HepG2 (cell line): ENCODE measurements around the gene GRK5. TPM values are rescaled to one million over a fixed set of nuclear protein-coding genes. Genes with fewer than 3 reads are reported as not detected.

Experiments
- HCFC1 ChIP-seq: fragments of 150-350 bp; IDR thresholded peaks from 2 replicates; pipeline ENCODE4 v1.6.1; 2014; ENCODE audit warnings: low read depth, low read length
- KAT7 ChIP-seq: IDR thresholded peaks from 2 replicates; pipeline ENCODE4 v1.6.1; 2018; ENCODE audit warnings: borderline replicate concordance, missing compliant biosample characterization
- MATR3 ChIP-seq: sonication (generic); formaldehyde crosslinking; IDR thresholded peaks from 2 replicates; pipeline ENCODE4 v1.4.0; 2020; ENCODE audit warnings: missing genetic modification reagents
- MZF1 ChIP-seq: sonication (generic); formaldehyde crosslinking; IDR thresholded peaks from 2 replicates; pipeline ENCODE4 v1.8.1; 2023; ENCODE audit warnings: mild to moderate bottlenecking, missing genetic modification reagents, borderline replicate concordance
- NRL ChIP-seq: sonication (generic); formaldehyde crosslinking; IDR thresholded peaks from 2 replicates; pipeline ENCODE4 v1.5.0; 2020; ENCODE audit warnings: missing genetic modification reagents, mild to moderate bottlenecking, moderate library complexity, borderline replicate concordance
- PHF8 ChIP-seq: sonication (generic); formaldehyde crosslinking; IDR thresholded peaks from 2 replicates; pipeline ENCODE4 v1.5.0; 2020; ENCODE audit warnings: missing genetic modification reagents
- TBP ChIP-seq: sonication (generic); formaldehyde crosslinking; IDR thresholded peaks from 2 replicates; pipeline ENCODE4 v1.5.0; 2020; ENCODE audit warnings: missing genetic modification reagents
- ZBTB3 ChIP-seq: sonication (generic); formaldehyde crosslinking; IDR thresholded peaks from 2 replicates; pipeline ENCODE4 v1.4.0; 2020; ENCODE audit warnings: low read depth, mild to moderate bottlenecking, moderate library complexity, missing genetic modification reagents, borderline replicate concordance
- ZBTB7B ChIP-seq: sonication (generic); formaldehyde crosslinking; IDR thresholded peaks from 2 replicates; pipeline ENCODE4 v1.4.0; 2020; ENCODE audit warnings: missing genetic modification reagents
- ZFAT ChIP-seq: sonication (generic); formaldehyde crosslinking; conservative IDR thresholded peaks from 2 replicates; pipeline ENCODE4 v1.8.1; 2023; ENCODE audit warnings: missing genetic modification reagents, inconsistent platforms
- ZNF468 ChIP-seq: sonication (generic); formaldehyde crosslinking; IDR thresholded peaks from 2 replicates; pipeline ENCODE4 v1.8.0; 2022; ENCODE audit warnings: mild to moderate bottlenecking, moderate library complexity, missing genetic modification reagents
- ZNF558 ChIP-seq: sonication (generic); formaldehyde crosslinking; IDR thresholded peaks from 2 replicates; pipeline ENCODE4 v1.9.0; 2022; ENCODE audit warnings: mild to moderate bottlenecking, missing genetic modification reagents, borderline replicate concordance
- ZSCAN29 ChIP-seq: sonication (generic); formaldehyde crosslinking; conservative IDR thresholded peaks from 2 replicates; pipeline ENCODE4 v1.4.0; 2020; ENCODE audit warnings: mild to moderate bottlenecking, missing genetic modification reagents
- polyA plus RNA-seq, 8 experiments: library from polyadenylated mRNA; depleted of rRNA in 3 of 8; stranded (reverse) in 7 of 8; unstranded in 1 of 8; fragments of >200 nt; fragmentation: Illumina TruSeq in 4 of 8; extraction: Trizol in 4 of 8; gene quantifications; 2 replicates each; pipeline versions ENCODE4 v1.2.1 to v1.2.3, GENCODE V29; 2011 to 2016; ENCODE audit warnings: low read depth in 4 of 8, missing spikeins in 1 of 8, mixed read lengths in 1 of 8; ENCODE audit not compliant: insufficient read depth in 1 of 8
- total RNA-seq, 5 experiments: library from RNA; depleted of rRNA; stranded (reverse); fragments of >200 nt; fragmentation: Illumina TruSeq; extraction: Trizol; gene quantifications; 2 replicates each; pipeline ENCODE4 v1.2.3, GENCODE V29; 2016; ENCODE audit warnings: low read depth in 1 of 5
- TF ChIP-seq, protein P1 (sequence below): sonication (generic); formaldehyde crosslinking; IDR thresholded peaks from 2 replicates; pipeline ENCODE4 v1.4.0; 2020; ENCODE audit warnings: missing genetic modification reagents
- TF ChIP-seq, protein P2 (sequence below): sonication (generic); formaldehyde crosslinking; IDR thresholded peaks from 2 replicates; pipeline ENCODE4 v1.4.0; 2020; ENCODE audit warnings: missing genetic modification reagents
- TF ChIP-seq, protein P3 (sequence below): IDR thresholded peaks from 2 replicates; pipeline ENCODE4 v1.6.1; 2016; ENCODE audit warnings: low read depth, borderline replicate concordance
- TF ChIP-seq, protein P4 (sequence below): sonication (generic); formaldehyde crosslinking; IDR thresholded peaks from 2 replicates; pipeline ENCODE4 v1.4.0; 2020; ENCODE audit warnings: missing genetic modification reagents
- TF ChIP-seq, protein P5 (sequence below): sonication (generic); formaldehyde crosslinking; IDR thresholded peaks from 2 replicates; pipeline ENCODE4 v1.5.0; 2020; ENCODE audit warnings: mild to moderate bottlenecking, low read depth, missing genetic modification reagents, borderline replicate concordance

GRK5 gene
- total and polyA plus RNA-seq, 2 of the 13 experiments (the other 11 are each of a cell fraction or from before 2014, with no cell fraction given): 10.4 to 12.6 TPM

DNA sequence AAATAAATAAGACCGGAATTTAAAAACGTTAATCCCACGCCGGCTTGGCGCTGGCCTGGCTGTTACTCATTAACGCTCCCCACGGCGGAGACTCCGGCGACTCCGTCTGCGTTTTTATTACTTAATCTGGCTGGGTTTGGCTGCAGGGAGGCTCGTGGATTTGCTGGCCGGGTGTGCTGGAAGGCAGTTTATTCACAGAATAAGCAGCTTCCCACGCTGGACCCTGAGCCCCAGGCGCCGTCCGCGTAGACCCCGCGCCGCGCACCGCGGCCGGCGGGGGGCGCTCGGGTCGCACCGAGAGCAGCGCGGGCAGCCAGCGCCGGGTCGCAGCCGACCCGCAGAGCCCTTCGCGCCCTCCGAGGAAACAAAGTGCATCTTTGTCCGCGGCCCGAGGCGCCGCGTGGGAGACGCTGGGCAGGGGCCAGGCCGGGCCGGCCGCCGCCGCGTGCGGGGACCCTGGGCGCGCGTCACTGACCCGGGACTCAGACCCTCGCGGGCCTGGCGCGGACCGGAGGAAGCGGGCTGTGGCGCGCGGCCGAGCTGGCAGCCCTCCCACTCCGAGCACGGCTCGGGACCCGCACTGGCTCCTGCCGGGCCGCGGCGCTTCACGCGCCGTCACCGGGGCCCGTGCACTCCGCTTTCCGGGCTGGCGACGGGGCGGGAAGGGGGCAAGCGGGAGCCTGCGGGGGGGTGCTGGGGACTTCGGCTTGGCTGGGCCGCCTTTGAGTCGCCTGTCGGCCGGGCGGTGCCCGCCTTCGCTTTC, 587 bp upstream of the GRK5 start (continued):
- TF ChIP-seq, protein P1, sequence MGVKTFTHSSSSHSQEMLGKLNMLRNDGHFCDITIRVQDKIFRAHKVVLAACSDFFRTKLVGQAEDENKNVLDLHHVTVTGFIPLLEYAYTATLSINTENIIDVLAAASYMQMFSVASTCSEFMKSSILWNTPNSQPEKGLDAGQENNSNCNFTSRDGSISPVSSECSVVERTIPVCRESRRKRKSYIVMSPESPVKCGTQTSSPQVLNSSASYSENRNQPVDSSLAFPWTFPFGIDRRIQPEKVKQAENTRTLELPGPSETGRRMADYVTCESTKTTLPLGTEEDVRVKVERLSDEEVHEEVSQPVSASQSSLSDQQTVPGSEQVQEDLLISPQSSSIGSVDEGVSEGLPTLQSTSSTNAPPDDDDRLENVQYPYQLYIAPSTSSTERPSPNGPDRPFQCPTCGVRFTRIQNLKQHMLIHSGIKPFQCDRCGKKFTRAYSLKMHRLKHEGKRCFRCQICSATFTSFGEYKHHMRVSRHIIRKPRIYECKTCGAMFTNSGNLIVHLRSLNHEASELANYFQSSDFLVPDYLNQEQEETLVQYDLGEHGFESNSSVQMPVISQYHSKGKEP (CRISPR knock-in tag): no peak
- TF ChIP-seq PHF8 (CRISPR knock-in tag): peak; percentile 23; the same call in 1 of the 2 replicates
- TF ChIP-seq NRL (CRISPR knock-in tag): no peak
- 0 out of 2 replicates have a peak, but pooled peaks have one; percentile 52 for TF ChIP-seq ZFAT
- no peak for TF ChIP-seq MATR3 (CRISPR knock-in tag)
- TF ChIP-seq HCFC1: no peak
- TF ChIP-seq ZBTB3: no peak
- TF ChIP-seq, protein P2, sequence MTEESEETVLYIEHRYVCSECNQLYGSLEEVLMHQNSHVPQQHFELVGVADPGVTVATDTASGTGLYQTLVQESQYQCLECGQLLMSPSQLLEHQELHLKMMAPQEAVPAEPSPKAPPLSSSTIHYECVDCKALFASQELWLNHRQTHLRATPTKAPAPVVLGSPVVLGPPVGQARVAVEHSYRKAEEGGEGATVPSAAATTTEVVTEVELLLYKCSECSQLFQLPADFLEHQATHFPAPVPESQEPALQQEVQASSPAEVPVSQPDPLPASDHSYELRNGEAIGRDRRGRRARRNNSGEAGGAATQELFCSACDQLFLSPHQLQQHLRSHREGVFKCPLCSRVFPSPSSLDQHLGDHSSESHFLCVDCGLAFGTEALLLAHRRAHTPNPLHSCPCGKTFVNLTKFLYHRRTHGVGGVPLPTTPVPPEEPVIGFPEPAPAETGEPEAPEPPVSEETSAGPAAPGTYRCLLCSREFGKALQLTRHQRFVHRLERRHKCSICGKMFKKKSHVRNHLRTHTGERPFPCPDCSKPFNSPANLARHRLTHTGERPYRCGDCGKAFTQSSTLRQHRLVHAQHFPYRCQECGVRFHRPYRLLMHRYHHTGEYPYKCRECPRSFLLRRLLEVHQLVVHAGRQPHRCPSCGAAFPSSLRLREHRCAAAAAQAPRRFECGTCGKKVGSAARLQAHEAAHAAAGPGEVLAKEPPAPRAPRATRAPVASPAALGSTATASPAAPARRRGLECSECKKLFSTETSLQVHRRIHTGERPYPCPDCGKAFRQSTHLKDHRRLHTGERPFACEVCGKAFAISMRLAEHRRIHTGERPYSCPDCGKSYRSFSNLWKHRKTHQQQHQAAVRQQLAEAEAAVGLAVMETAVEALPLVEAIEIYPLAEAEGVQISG: no peak; the same call in 1 of the 2 replicates
- TF ChIP-seq ZBTB7B (CRISPR knock-in tag): no peak; the same call in 1 of the 2 replicates
- TF ChIP-seq, protein P3, sequence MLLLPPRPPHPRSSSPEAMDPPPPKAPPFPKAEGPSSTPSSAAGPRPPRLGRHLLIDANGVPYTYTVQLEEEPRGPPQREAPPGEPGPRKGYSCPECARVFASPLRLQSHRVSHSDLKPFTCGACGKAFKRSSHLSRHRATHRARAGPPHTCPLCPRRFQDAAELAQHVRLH: no peak
- TF ChIP-seq ZSCAN29 (CRISPR knock-in tag): peak; percentile 100
- 0 out of 2 replicates have a peak, but pooled peaks have one; percentile 13 for TF ChIP-seq KAT7 (CRISPR knock-in tag)
- TF ChIP-seq, protein P4, sequence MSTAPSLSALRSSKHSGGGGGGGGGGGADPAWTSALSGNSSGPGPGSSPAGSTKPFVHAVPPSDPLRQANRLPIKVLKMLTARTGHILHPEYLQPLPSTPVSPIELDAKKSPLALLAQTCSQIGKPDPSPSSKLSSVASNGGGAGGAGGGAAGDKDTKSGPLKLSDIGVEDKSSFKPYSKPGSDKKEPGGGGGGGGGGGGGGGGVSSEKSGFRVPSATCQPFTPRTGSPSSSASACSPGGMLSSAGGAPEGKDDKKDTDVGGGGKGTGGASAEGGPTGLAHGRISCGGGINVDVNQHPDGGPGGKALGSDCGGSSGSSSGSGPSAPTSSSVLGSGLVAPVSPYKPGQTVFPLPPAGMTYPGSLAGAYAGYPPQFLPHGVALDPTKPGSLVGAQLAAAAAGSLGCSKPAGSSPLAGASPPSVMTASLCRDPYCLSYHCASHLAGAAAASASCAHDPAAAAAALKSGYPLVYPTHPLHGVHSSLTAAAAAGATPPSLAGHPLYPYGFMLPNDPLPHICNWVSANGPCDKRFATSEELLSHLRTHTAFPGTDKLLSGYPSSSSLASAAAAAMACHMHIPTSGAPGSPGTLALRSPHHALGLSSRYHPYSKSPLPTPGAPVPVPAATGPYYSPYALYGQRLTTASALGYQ: no peak
- no peak for TF ChIP-seq MZF1 (CRISPR knock-in tag)
- TF ChIP-seq, protein P5, sequence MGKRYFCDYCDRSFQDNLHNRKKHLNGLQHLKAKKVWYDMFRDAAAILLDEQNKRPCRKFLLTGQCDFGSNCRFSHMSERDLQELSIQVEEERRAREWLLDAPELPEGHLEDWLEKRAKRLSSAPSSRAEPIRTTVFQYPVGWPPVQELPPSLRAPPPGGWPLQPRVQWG (CRISPR knock-in tag): no peak
- TF ChIP-seq TBP (CRISPR knock-in tag): no peak
- TF ChIP-seq ZNF468 (CRISPR knock-in tag): no peak
- peak; percentile 80; the same call in 1 of the 2 replicates for TF ChIP-seq ZNF558 (CRISPR knock-in tag)
